PC-9 (cell line): ENCODE results near the gene MCM9. TPM values are rescaled to one million over a fixed set of nuclear protein-coding genes. Genes with fewer than 3 reads are reported as not detected.

ENCODE experiments used
- BruUV-seq: library from RNA; stranded (reverse); fragments of 400-500 nt; replicated peaks from 2 replicates; lab custom pipeline; 2021; lab: Mats Ljungman, UMichigan
- CTCF ChIA-PET: fragments of 300-600 bp; sonication (Branson Sonifier 250); formaldehyde crosslinking; loops from one replicate; lab custom pipeline; 2022; ENCODE audit warnings: antibody characterized with exemption; lab: Charles Lee
- POLR2A ChIA-PET: fragments of 300-600 bp; sonication (Branson Sonifier 250); formaldehyde crosslinking; loops from one replicate; lab custom pipeline; 2022; ENCODE audit warnings: antibody characterized with exemption; ENCODE audit not compliant: unreplicated experiment; lab: Charles Lee
- DNase-seq, 2 experiments: peaks; one replicate each; pipeline versions ENCODE4 v3.0.0 to v3.0.0-alpha.2; 2015 to 2022; ENCODE audit warnings: mixed read lengths in 1 of 2
- H2AFZ ChIP-seq: fragments of 200-600 bp; sonication (generic); 2 replicates; pipeline ENCODE4 v1.8.1; 2017; ENCODE audit warnings: antibody characterized with exemption
- H3F3A ChIP-seq: fragments of 200-600 bp; sonication (generic); 2 replicates; pipeline ENCODE4 v1.8.1; 2017; ENCODE audit warnings: antibody characterized with exemption, mild to moderate bottlenecking, low read depth; ENCODE audit not compliant: insufficient read depth
- H3K27ac ChIP-seq: fragments of 200-600 bp; sonication (generic); 2 replicates; pipeline ENCODE4 v1.6.1; 2016; ENCODE audit warnings: mixed run types
- H3K27me3 ChIP-seq: fragments of 200-600 bp; sonication (generic); 2 replicates; pipeline ENCODE4 v1.6.1; 2016; ENCODE audit warnings: low read depth, mixed run types; ENCODE audit not compliant: insufficient read depth
- H3K36me3 ChIP-seq: fragments of 200-600 bp; sonication (generic); 2 replicates; pipeline ENCODE4 v1.6.1; 2016; ENCODE audit warnings: low read depth, mixed run types
- H3K4me1 ChIP-seq: fragments of 200-600 bp; sonication (generic); replicated peaks from 2 replicates; pipeline ENCODE4 v1.6.1; 2016; ENCODE audit warnings: mixed run types; ENCODE audit not compliant: insufficient read depth
- H3K4me2 ChIP-seq: fragments of 200-600 bp; sonication (generic); 2 replicates; pipeline ENCODE4 v1.6.1; 2017; ENCODE audit warnings: mixed run types
- H3K4me3 ChIP-seq: fragments of 200-600 bp; sonication (generic); 2 replicates; pipeline ENCODE4 v1.6.1; 2016; ENCODE audit warnings: mixed run types
- H3K79me2 ChIP-seq: fragments of 200-600 bp; sonication (generic); 2 replicates; pipeline ENCODE4 v1.6.1; 2017; ENCODE audit warnings: low read depth, mixed run types
- H3K9me2 ChIP-seq: fragments of 200-600 bp; sonication (generic); 2 replicates; pipeline ENCODE4 v1.8.1; 2017; ENCODE audit warnings: mild to moderate bottlenecking; ENCODE audit not compliant: insufficient read depth
- H3K9me3 ChIP-seq: fragments of 200-600 bp; sonication (generic); 2 replicates; pipeline ENCODE4 v1.8.1; 2016; ENCODE audit warnings: low read depth; ENCODE audit not compliant: insufficient read depth
- H4K20me1 ChIP-seq: fragments of 200-600 bp; sonication (generic); 2 replicates; pipeline ENCODE4 v1.8.1; 2017; ENCODE audit not compliant: insufficient read depth
- EZH2 ChIP-seq: fragments of 200-600 bp; sonication (generic); IDR thresholded peaks from 2 replicates; pipeline ENCODE4 v1.8.0; 2017; ENCODE audit warnings: antibody characterized with exemption, low read depth
- intact Hi-C: fragments of 100-400 bp; cut with micrococcal nuclease; formaldehyde crosslinking; loops from one replicate; pipeline ENCODE4 v1.10.0; 2022; ENCODE audit not compliant: unreplicated experiment
- total RNA-seq: library from RNA; stranded (reverse); gene quantifications from 2 replicates; pipeline ENCODE4 v1.2.3, GENCODE V29; 2021
- TF ChIP-seq, protein P1 (sequence below): fragments of 200-600 bp; sonication (generic); conservative IDR thresholded peaks from 2 replicates; pipeline ENCODE4 v1.6.1; 2017; ENCODE audit warnings: mixed run types, antibody characterized with exemption, mild to moderate bottlenecking, moderate library complexity

Gene MCM9
- total RNA-seq, 1 experiment from 2014 or later = 18.1 TPM

DNA sequence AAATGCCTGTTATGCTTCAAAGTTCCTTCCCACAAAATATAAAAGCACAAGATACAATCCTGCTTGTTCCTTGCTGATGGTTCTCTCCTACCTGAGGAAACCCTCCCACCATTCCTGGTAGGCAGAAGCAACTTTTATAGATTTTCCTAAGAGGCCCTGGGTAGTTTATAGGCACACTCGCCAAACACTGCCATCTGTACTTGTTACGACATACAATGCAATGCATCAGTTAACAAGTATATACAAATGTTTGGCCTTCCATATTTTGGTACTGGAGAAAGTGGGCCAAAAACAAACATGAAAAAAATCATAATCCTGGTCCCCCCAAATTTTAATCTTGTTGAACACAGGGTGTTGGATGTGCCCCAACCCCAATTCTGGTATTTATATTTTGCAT, 16.6 kb downstream of the MCM9 start:
- CTCF ChIA-PET = no interaction called here
- Histone ChIP-seq H3K27ac (no peak overlapping the region), H3K4me2 (no peak overlapping the region), H3K4me3 (no peak overlapping the region), H3K79me2 (no peaks in the 10 kb centered on the region), H2AFZ (no peak overlapping the region), H3K27me3 (no peaks in the 10 kb centered on the region), H3F3A (peaks cover 3% of the 10 kb centered on the region), H3K9me2 (no peaks in the 10 kb centered on the region), H3K36me3 (peaks cover 68% of the 10 kb centered on the region), H4K20me1 (no peaks in the 10 kb centered on the region), H3K9me3 (no peaks in the 10 kb centered on the region), H3K4me1 (no peaks in the 10 kb centered on the region)
- POLR2A ChIA-PET = no interaction called here
- no peak for DNase-seq
- TF ChIP-seq EZH2 = no peak
- TF ChIP-seq, protein P1, sequence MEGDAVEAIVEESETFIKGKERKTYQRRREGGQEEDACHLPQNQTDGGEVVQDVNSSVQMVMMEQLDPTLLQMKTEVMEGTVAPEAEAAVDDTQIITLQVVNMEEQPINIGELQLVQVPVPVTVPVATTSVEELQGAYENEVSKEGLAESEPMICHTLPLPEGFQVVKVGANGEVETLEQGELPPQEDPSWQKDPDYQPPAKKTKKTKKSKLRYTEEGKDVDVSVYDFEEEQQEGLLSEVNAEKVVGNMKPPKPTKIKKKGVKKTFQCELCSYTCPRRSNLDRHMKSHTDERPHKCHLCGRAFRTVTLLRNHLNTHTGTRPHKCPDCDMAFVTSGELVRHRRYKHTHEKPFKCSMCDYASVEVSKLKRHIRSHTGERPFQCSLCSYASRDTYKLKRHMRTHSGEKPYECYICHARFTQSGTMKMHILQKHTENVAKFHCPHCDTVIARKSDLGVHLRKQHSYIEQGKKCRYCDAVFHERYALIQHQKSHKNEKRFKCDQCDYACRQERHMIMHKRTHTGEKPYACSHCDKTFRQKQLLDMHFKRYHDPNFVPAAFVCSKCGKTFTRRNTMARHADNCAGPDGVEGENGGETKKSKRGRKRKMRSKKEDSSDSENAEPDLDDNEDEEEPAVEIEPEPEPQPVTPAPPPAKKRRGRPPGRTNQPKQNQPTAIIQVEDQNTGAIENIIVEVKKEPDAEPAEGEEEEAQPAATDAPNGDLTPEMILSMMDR = no peak
- intact Hi-C loops = no loop called here
- BruUV-seq = no TSS peak

DNA sequence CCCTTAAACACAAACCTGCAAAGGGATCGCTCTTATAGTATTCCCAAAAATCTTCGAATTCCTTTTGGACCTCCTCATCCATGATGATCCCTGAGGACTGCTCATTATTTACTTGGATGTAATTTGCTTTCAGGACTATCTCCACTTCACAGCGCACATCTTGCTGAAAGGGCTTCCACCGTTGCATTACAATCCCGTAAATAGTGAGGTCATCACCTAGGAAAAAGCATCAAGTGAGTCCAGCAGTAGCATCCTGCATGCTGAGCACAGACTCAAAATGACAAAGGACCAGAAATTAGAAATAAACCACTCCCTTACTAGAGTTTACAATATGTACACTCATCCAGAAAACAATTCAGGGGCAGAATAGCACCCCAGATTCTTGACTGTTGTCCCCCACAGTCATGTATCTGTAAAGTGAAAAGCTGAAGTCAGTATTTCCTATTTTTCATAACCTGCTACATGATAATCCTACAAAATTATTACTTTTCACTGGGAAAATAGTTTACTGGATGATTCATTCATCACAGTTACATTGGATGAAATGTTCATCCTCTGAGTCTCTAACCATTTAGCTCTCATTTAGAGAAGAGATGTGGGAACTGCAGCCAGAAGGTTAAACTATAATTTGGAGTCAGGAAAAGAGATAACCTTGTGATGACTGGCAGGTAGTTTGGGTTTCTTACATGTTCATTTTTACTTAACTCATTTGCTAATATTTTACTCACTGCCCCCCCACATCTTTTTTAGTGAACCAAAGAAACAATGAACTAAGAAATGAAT, 17.2 kb downstream of the MCM9 start:
- Histone ChIP-seq H3K4me1 (no peaks in the 10 kb centered on the region), H3K27me3 (no peaks in the 10 kb centered on the region), H3K4me2 (no peak overlapping the region), H3K36me3 (peaks cover 73% of the 10 kb centered on the region), H2AFZ (no peak overlapping the region), H3K9me2 (no peaks in the 10 kb centered on the region), H3K9me3 (no peaks in the 10 kb centered on the region), H3K79me2 (no peaks in the 10 kb centered on the region), H4K20me1 (no peaks in the 10 kb centered on the region), H3K27ac (no peak overlapping the region), H3F3A (peaks cover 3% of the 10 kb centered on the region), H3K4me3 (no peak overlapping the region)
- intact Hi-C loops = no loop called here
- TF ChIP-seq EZH2 = no peak
- TF ChIP-seq, protein P1 = no peak
- BruUV-seq = no TSS peak
- ChIA-PET POLR2A (no interaction called here), CTCF (no interaction called here)
- no peak for DNase-seq

- no peaks in the 10 kb centered on the region for H3K9me3 ChIP-seq
- peaks cover 73% of the 10 kb centered on the region for H3K36me3 ChIP-seq
- H3K79me2 ChIP-seq = no peaks in the 10 kb centered on the region
- no peaks in the 10 kb centered on the region for H3K4me1 ChIP-seq
- no TSS peak for BruUV-seq
- ChIA-PET POLR2A (no interaction called here), CTCF (no interaction called here)
- intact Hi-C loops = loop anchor here (5.0 kb wide), 1 partner anchor 608 kb away; no protein-coding TSS in a partner anchor
- H3K4me3 ChIP-seq = no peak overlapping the region
- no peak for TF ChIP-seq EZH2
- TF ChIP-seq, protein P1 = no peak
- H3K27ac ChIP-seq = no peak overlapping the region
- no peaks in the 10 kb centered on the region for H3K9me2 ChIP-seq
- no peak overlapping the region for H2AFZ ChIP-seq
- H3K4me2 ChIP-seq = no peak overlapping the region
- H3F3A ChIP-seq = peaks cover 3% of the 10 kb centered on the region; the same call in 1 of the 2 replicates
- no peaks in the 10 kb centered on the region for H4K20me1 ChIP-seq
- DNase-seq = no peak
- H3K27me3 ChIP-seq = no peaks in the 10 kb centered on the region
Measured at GRCh38 chr6:118914598-118914997, 20.4 kb downstream of the MCM9 start.
